GM12872 (cell line): ENCODE data around the gene ARHGAP11A.

ENCODE experiments used
- TF ChIP-seq, protein P1 (sequence below): IDR thresholded peaks from 3 replicates; pipeline ENCODE4 v1.5.1; 2011; ENCODE audit warnings: low read depth, mild to moderate bottlenecking, low read length, moderate library complexity; ENCODE audit not compliant: insufficient read depth

ARHGAP11A gene

GRCh38 chr15:32668942-32669341 is 53.6 kb downstream of the ARHGAP11A start:
- TF ChIP-seq, protein P1, sequence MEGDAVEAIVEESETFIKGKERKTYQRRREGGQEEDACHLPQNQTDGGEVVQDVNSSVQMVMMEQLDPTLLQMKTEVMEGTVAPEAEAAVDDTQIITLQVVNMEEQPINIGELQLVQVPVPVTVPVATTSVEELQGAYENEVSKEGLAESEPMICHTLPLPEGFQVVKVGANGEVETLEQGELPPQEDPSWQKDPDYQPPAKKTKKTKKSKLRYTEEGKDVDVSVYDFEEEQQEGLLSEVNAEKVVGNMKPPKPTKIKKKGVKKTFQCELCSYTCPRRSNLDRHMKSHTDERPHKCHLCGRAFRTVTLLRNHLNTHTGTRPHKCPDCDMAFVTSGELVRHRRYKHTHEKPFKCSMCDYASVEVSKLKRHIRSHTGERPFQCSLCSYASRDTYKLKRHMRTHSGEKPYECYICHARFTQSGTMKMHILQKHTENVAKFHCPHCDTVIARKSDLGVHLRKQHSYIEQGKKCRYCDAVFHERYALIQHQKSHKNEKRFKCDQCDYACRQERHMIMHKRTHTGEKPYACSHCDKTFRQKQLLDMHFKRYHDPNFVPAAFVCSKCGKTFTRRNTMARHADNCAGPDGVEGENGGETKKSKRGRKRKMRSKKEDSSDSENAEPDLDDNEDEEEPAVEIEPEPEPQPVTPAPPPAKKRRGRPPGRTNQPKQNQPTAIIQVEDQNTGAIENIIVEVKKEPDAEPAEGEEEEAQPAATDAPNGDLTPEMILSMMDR, result no peak

DNA sequence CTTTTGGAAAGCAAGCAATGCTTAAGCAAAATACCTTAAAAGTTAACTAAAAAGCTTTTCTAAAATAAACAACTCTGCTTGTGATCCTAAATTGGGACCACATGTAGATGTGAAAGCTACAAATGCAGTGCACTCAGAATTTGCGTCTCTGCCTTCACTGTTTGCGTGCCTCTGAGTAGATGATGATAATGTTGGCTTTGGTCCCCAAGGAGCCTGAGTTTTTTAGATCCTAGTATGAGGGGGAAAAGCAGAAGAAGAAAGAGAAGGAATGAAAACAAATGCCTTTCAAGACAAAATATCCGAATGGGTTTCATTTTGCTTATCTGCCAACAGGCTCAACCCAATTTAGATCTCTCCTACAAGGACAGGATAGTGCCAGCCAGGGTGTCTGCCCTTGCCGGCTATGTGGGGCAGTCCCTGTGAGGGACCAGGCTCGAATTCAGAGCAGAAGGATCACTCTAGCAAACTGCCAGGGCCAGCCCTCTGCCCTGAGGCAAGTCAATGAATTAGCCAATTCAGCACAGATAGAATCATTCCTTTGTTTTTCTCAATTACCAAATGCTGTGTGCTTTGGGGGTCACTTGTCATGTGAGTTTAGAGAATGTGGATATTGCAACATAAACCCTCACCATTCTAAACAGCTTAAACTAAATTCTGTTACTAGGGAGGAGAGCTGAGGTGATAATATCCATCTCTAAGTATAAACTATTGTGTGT is 54.8 kb downstream of the ARHGAP11A start:
- TF ChIP-seq, protein P1, result no peak

- TF ChIP-seq, protein P1, result no peak
These were observed 55.3 kb downstream of the ARHGAP11A start for GRCh38 chr15:32670623-32671022.

GRCh38 chr15:32671339-32672325 is 56.3 kb downstream of the ARHGAP11A start:
- TF ChIP-seq, protein P1, result no peak

GRCh38 chr15:32674681-32675080 is 59.4 kb downstream of the ARHGAP11A start:
- TF ChIP-seq, protein P1, result no peak

DNA sequence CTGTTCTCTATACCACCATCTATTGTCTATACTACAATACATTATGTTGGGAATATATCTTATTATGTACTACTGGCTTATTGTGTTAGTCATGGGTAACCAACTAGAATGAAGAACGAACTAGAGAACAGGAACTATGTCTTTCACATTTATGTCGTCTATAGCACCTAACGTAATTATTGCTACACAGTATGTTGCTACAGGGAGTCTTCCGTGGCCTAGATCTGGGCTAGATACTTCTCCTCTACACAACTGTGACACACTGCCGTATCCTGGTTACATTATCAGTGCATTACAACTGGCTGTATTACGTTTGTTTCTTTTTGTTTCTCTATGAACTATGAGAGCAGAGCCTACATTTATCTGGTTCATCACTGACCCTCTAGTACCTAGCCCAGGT is 60.2 kb downstream of the ARHGAP11A start:
- TF ChIP-seq, protein P1, result no peak

DNA sequence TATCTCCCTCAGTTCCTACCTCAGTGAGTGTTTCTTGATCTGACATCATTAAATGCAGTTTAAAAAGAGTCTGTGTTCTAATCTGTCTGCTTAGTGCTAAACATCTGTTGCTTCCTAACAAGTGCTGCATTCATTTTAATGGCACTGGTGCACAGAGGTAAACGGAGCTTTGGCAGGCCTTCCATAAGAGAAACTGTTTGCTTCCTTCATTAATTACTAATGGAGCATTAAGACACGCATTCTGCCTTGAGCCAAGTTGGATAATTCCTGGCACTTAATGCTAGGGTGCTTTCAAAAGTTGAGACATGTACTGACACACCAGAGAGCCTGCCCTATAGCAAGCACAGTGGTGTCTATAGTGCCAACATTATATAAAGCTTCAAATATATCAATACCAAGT is 60.9 kb downstream of the ARHGAP11A start:
- TF ChIP-seq, protein P1, result no peak
